ENCODE data around the gene ING3. TPM values are rescaled to one million over a fixed set of nuclear protein-coding genes. Genes with fewer than 3 reads are reported as not detected.

ING3 gene
- total and polyA plus RNA-seq, 2 of the 8 experiments (the other 6 are each of a cell fraction or from before 2014, with no cell fraction given): 6.0 to 17.7 TPM

DNA sequence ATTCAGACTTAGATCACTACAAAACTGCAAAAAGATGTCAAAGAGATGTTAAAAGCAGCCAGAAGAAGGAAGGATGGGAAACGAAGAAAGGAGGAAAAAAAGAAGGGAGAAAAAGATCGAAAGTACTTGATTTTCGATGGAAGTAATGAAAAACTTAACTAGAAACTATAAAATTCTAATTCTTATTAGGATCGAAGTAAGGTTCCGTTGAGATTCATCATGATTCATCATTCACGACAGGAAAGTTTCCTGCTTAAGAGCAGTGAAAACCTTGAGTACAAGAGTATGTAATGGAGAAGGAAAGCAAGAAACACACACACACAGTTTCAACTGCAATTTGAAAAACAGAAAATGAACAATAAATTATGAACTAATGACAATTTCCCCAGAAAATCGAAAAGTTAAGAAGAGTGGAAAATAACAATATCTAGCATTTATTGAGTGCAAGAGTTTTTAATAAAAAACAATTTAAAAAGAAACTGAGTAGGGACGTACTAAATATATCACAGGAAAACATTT is 1.1 kb upstream of the ING3 start (continued):
- no peak for TF ChIP-seq KDM4A (IDR thresholded peaks at IDR 0.05; ENCODE audit: low read depth, low read length, severe bottlenecking)
